ENCODE results near the gene CABCOCO1. TPM values are rescaled to one million over a fixed set of nuclear protein-coding genes. Genes with fewer than 3 reads are reported as not detected.
"Not testable (repeated sequence)": the region's sequence is repeated elsewhere in the genome, so short reads cannot be mapped to it uniquely, and the experiment has no call there.

CABCOCO1 gene
- total RNA-seq, 1 donor = 2.2 TPM

- no peaks in the 10 kb centered on the region for H3K27me3 ChIP-seq (ENCODE audit: insufficient read depth, low read length)
- H3K4me1 ChIP-seq (ENCODE audit: insufficient read depth, low read length) = no peaks in the 10 kb centered on the region
- H3K79me2 ChIP-seq (ENCODE audit: insufficient read depth, low read length) = no peaks in the 10 kb centered on the region
- no peak for DNase-seq (ENCODE audit: insufficient read length, low spot score, missing footprints)
- H2AFZ ChIP-seq (ENCODE audit: low read length) = no peak overlapping the region
- H3K4me3 ChIP-seq (ENCODE audit: insufficient read depth, low read length) = no peak overlapping the region
- no peaks in the 10 kb centered on the region for H3K9me3 ChIP-seq (ENCODE audit: low read depth, low read length)
- no peak for TF ChIP-seq CTCF (IDR thresholded peaks at IDR 0.05; ENCODE audit: extremely low read depth, low read depth, low read length)
- no peak overlapping the region for H3K27ac ChIP-seq (ENCODE audit: low read depth, low read length)
- no peaks in the 10 kb centered on the region for H4K20me1 ChIP-seq (ENCODE audit: insufficient read depth, low read length)
- H3K4me2 ChIP-seq (ENCODE audit: insufficient read depth, low read length) = no peak overlapping the region
- no peaks in the 10 kb centered on the region for H3K36me3 ChIP-seq (ENCODE audit: insufficient read depth, low read length)
These were observed 39.9 kb downstream of the CABCOCO1 start for GRCh38 chr10:61702584-61702983.

GRCh38 chr10:61705022-61705613, 42.4 kb downstream of the CABCOCO1 start:
- Histone ChIP-seq H2AFZ (ENCODE audit: low read length) (no peak overlapping the region), H3K27me3 (ENCODE audit: insufficient read depth, low read length) (no peaks in the 10 kb centered on the region), H4K20me1 (ENCODE audit: insufficient read depth, low read length) (no peaks in the 10 kb centered on the region), H3K4me2 (ENCODE audit: insufficient read depth, low read length) (no peak overlapping the region), H3K36me3 (ENCODE audit: insufficient read depth, low read length) (no peaks in the 10 kb centered on the region), H3K4me3 (ENCODE audit: insufficient read depth, low read length) (no peak overlapping the region), H3K27ac (ENCODE audit: low read depth, low read length) (no peak overlapping the region), H3K4me1 (ENCODE audit: insufficient read depth, low read length) (peaks cover 4% of the 10 kb centered on the region), H3K79me2 (ENCODE audit: insufficient read depth, low read length) (no peaks in the 10 kb centered on the region), H3K9me3 (ENCODE audit: low read depth, low read length) (no peaks in the 10 kb centered on the region)
- no peak for DNase-seq (ENCODE audit: insufficient read length, low spot score, missing footprints)
- no peak for TF ChIP-seq CTCF (IDR thresholded peaks at IDR 0.05; ENCODE audit: extremely low read depth, low read depth, low read length)

- TF ChIP-seq CTCF (IDR thresholded peaks at IDR 0.05; ENCODE audit: extremely low read depth, low read depth, low read length) = no peak
- no peaks in the 10 kb centered on the region for H4K20me1 ChIP-seq (ENCODE audit: insufficient read depth, low read length)
- no peaks in the 10 kb centered on the region for H3K79me2 ChIP-seq (ENCODE audit: insufficient read depth, low read length)
- no peak overlapping the region for H3K4me3 ChIP-seq (ENCODE audit: insufficient read depth, low read length)
- peaks cover 4% of the 10 kb centered on the region for H3K4me1 ChIP-seq (ENCODE audit: insufficient read depth, low read length)
- H3K9me3 ChIP-seq (ENCODE audit: low read depth, low read length) = no peaks in the 10 kb centered on the region
- no peak for DNase-seq (ENCODE audit: insufficient read length, low spot score, missing footprints)
- H3K27ac ChIP-seq (ENCODE audit: low read depth, low read length) = no peak overlapping the region
- H3K4me2 ChIP-seq (ENCODE audit: insufficient read depth, low read length) = no peak overlapping the region
- peak overlapping the region; percentile 38 for H2AFZ ChIP-seq (ENCODE audit: low read length)
- H3K27me3 ChIP-seq (ENCODE audit: insufficient read depth, low read length) = no peaks in the 10 kb centered on the region
- no peaks in the 10 kb centered on the region for H3K36me3 ChIP-seq (ENCODE audit: insufficient read depth, low read length)
These were observed 46.1 kb downstream of the CABCOCO1 start for GRCh38 chr10:61708846-61709245.

GRCh38 chr10:61712105-61712504, 49.4 kb downstream of the CABCOCO1 start:
- not testable (repeated sequence) for H3K4me1 ChIP-seq (ENCODE audit: insufficient read depth, low read length); H2AFZ ChIP-seq (ENCODE audit: low read length); H3K9me3 ChIP-seq (ENCODE audit: low read depth, low read length); H3K27me3 ChIP-seq (ENCODE audit: insufficient read depth, low read length); H3K4me2 ChIP-seq (ENCODE audit: insufficient read depth, low read length); H3K79me2 ChIP-seq (ENCODE audit: insufficient read depth, low read length); H4K20me1 ChIP-seq (ENCODE audit: insufficient read depth, low read length); H3K4me3 ChIP-seq (ENCODE audit: insufficient read depth, low read length); H3K36me3 ChIP-seq (ENCODE audit: insufficient read depth, low read length); H3K27ac ChIP-seq (ENCODE audit: low read depth, low read length); DNase-seq (ENCODE audit: insufficient read length, low spot score, missing footprints)

- H3K4me2 ChIP-seq (ENCODE audit: insufficient read depth, low read length); H3K79me2 ChIP-seq (ENCODE audit: insufficient read depth, low read length); H3K4me3 ChIP-seq (ENCODE audit: insufficient read depth, low read length); H4K20me1 ChIP-seq (ENCODE audit: insufficient read depth, low read length); H2AFZ ChIP-seq (ENCODE audit: low read length); H3K36me3 ChIP-seq (ENCODE audit: insufficient read depth, low read length); H3K4me1 ChIP-seq (ENCODE audit: insufficient read depth, low read length); H3K27me3 ChIP-seq (ENCODE audit: insufficient read depth, low read length); DNase-seq (ENCODE audit: insufficient read length, low spot score, missing footprints); H3K27ac ChIP-seq (ENCODE audit: low read depth, low read length); H3K9me3 ChIP-seq (ENCODE audit: low read depth, low read length): not testable (repeated sequence)
These were observed 56.7 kb downstream of the CABCOCO1 start for GRCh38 chr10:61719475-61719874.
